GM12878 (cell line): ENCODE results near the gene SIN3B. TPM values are rescaled to one million over a fixed set of nuclear protein-coding genes. Genes with fewer than 3 reads are reported as not detected.

Experiments
- ATAC-seq: fragments of 200-7000 bp; cut with Tn5 transposase; 3 replicates; pipeline ENCODE4 v1.9.1; 2020; ENCODE audit warnings: mild to moderate bottlenecking, moderate library complexity
- BruUV-seq: library from RNA; stranded (reverse); fragments of 400-500 nt; replicated peaks from 2 replicates; lab custom pipeline; 2021; lab: Mats Ljungman, UMichigan
- CTCF ChIA-PET: fragments of 300-600 bp; sonication (Branson Sonifier 250); formaldehyde crosslinking; extraction: SDS; loops from one replicate; lab custom pipeline; 2021; ENCODE audit warnings: inconsistent platforms; lab: Yijun Ruan, JAX
- POLR2A ChIA-PET: fragments of 350-600 bp; formaldehyde crosslinking; extraction: SDS; loops from one replicate; lab custom pipeline; 2021; ENCODE audit warnings: inconsistent platforms; lab: Charles Lee
- RAD21 ChIA-PET: fragments of 300-600 bp; sonication (Branson Sonifier 250); formaldehyde crosslinking; loops from one replicate; lab custom pipeline; 2023; ENCODE audit warnings: antibody characterized with exemption; ENCODE audit not compliant: unreplicated experiment; lab: Charles Lee
- SMC1A ChIA-PET: fragments of 300-600 bp; sonication (Branson Sonifier 250); formaldehyde crosslinking; loops from one replicate; lab custom pipeline; 2023; ENCODE audit not compliant: unreplicated experiment, uncharacterized antibody; lab: Charles Lee
- DNase-seq: peaks from one replicate; pipeline ENCODE4 v3.0.0-alpha.2; 2011; ENCODE audit warnings: low read depth, low spot score
- FAIRE-seq: peaks from 3 replicates; lab custom pipeline; 2011; peaks lifted over from hg19 to GRCh38; lab: Jason Lieb, UNC
- H2AFZ ChIP-seq: 2 replicates; pipeline ENCODE4 v1.6.0; 2011; ENCODE audit warnings: low read depth, low read length, control low read depth; ENCODE audit not compliant: control insufficient read depth
- H3K27ac ChIP-seq: 2 replicates; pipeline ENCODE4 v1.5.1; 2011; ENCODE audit warnings: control low read depth; ENCODE audit not compliant: control insufficient read depth, insufficient read depth
- H3K27me3 ChIP-seq, 2 experiments: replicated peaks in 1 of 2; 2 replicates each; pipeline versions ENCODE4 v1.6.0 to v1.6.1; 2011; ENCODE audit warnings: low read length in 1 of 2; ENCODE audit not compliant: control insufficient read depth in 2 of 2, insufficient read depth in 2 of 2
- H3K36me3 ChIP-seq, 2 experiments: 2 replicates each; pipeline ENCODE4 v1.5.1; 2011; ENCODE audit warnings: low read length in 1 of 2; ENCODE audit not compliant: control insufficient read depth in 2 of 2, insufficient read depth in 2 of 2
- H3K4me1 ChIP-seq: 2 replicates; pipeline ENCODE4 v1.6.1; 2011; ENCODE audit warnings: mild to moderate bottlenecking, low read length, moderate library complexity, mixed read lengths; ENCODE audit not compliant: control insufficient read depth, insufficient read depth
- H3K4me2 ChIP-seq: 2 replicates; pipeline ENCODE4 v1.6.0; 2011; ENCODE audit warnings: control low read depth; ENCODE audit not compliant: control insufficient read depth, insufficient read depth
- H3K4me3 ChIP-seq: fragments of 200-600 bp; sonication (generic); 2 replicates; pipeline ENCODE4 v1.5.1; 2016
- H3K79me2 ChIP-seq: 2 replicates; pipeline ENCODE4 v1.6.0; 2011; ENCODE audit warnings: low read length; ENCODE audit not compliant: control insufficient read depth, insufficient read depth
- H3K9ac ChIP-seq: 2 replicates; pipeline ENCODE4 v1.8.0; 2011; ENCODE audit warnings: low read length, control low read depth, mixed read lengths; ENCODE audit not compliant: control insufficient read depth, insufficient read depth
- H3K9me3 ChIP-seq: replicated peaks from 3 replicates; pipeline ENCODE4 v1.5.1; 2011; ENCODE audit warnings: mild to moderate bottlenecking, low read length; ENCODE audit not compliant: control insufficient read depth, insufficient read depth
- H4K20me1 ChIP-seq: 2 replicates; pipeline ENCODE4 v1.6.0; 2011; ENCODE audit not compliant: control insufficient read depth, insufficient read depth
- ASH2L ChIP-seq: fragments of 300-600, 200-600 bp; sonication (generic); IDR thresholded peaks from 2 replicates; pipeline ENCODE4 v1.6.1; 2017; ENCODE audit warnings: low read depth, mild to moderate bottlenecking, borderline replicate concordance
- BCL3 ChIP-seq: IDR thresholded peaks from 2 replicates; pipeline ENCODE4 v1.6.1; 2011; ENCODE audit warnings: borderline replicate concordance, low read depth, mild to moderate bottlenecking, moderate library complexity, low read length; ENCODE audit not compliant: insufficient read depth, poor library complexity, severe bottlenecking
- ESRRA ChIP-seq: IDR thresholded peaks from 2 replicates; pipeline ENCODE4 v1.6.1; 2012; ENCODE audit warnings: mild to moderate bottlenecking, low read length, improper control_type of control experiment
- IKZF2 ChIP-seq, 2 experiments: fragments of 450-650 bp; IDR thresholded peaks; 2 replicates each; pipeline ENCODE4 v1.6.1; 2017; ENCODE audit warnings: mild to moderate bottlenecking in 2 of 2, moderate library complexity in 2 of 2
- IRF5 ChIP-seq: fragments of 450-650 bp; IDR thresholded peaks from 2 replicates; pipeline ENCODE4 v1.6.1; 2017; ENCODE audit warnings: borderline replicate concordance
- MLLT1 ChIP-seq: fragments of 450-650 bp; IDR thresholded peaks from 2 replicates; pipeline ENCODE4 v1.6.1; 2016; ENCODE audit warnings: mild to moderate bottlenecking
- POLR2AphosphoS5 ChIP-seq: IDR thresholded peaks from 2 replicates; pipeline ENCODE4 v1.6.1; 2011; ENCODE audit warnings: mild to moderate bottlenecking, low read length, inconsistent platforms
- POU2F2 ChIP-seq: IDR thresholded peaks from 3 replicates; pipeline ENCODE4 v1.6.1; 2011; ENCODE audit warnings: low read depth, mild to moderate bottlenecking, low read length, borderline replicate concordance
- SIN3A ChIP-seq: IDR thresholded peaks from 2 replicates; pipeline ENCODE4 v1.6.1; 2012; ENCODE audit warnings: low read depth, low read length, improper control_type of control experiment
- TCF12 ChIP-seq: IDR thresholded peaks from 2 replicates; pipeline ENCODE4 v1.6.1; 2011; ENCODE audit warnings: low read depth, mild to moderate bottlenecking, low read length
- YBX1 ChIP-seq: fragments of 450-650 bp; IDR thresholded peaks from 2 replicates; pipeline ENCODE4 v1.6.1; 2016; ENCODE audit warnings: antibody characterized with exemption
- WGBS: methylation state at CpG from one replicate; pipeline ENCODE4 v1.1.6; 2016; ENCODE audit warnings: low lambda C conversion rate; ENCODE audit not compliant: insufficient replicate concordance, insufficient coverage; ENCODE audit errors: missing lambda C conversion rate; 5-methylcytosine and 5-hydroxymethylcytosine counted together
- in situ Hi-C: fragments of 300-500 bp; cut with MboI; formaldehyde crosslinking; loops from 9 replicates; pipeline ENCODE4 v1.14.3; 2018; ENCODE audit warnings: mixed read lengths
- intact Hi-C: fragments of 100-400 bp; cut with micrococcal nuclease; formaldehyde crosslinking; loops from one replicate; pipeline ENCODE4 v1.14.2; 2022; ENCODE audit not compliant: unreplicated experiment
- polyA plus RNA-seq, 11 experiments: library from polyadenylated mRNA; depleted of rRNA in 4 of 11; unstranded in 6 of 11; stranded (reverse) in 5 of 11; fragments of >200 nt; fragmentation: Nextera tagmentation in 4 of 11; fragmentation: Illumina TruSeq in 1 of 11; extraction: Ambion mirVana in 4 of 11; extraction: Trizol in 1 of 11; gene quantifications; 1 replicate in 1 of 11; 2 replicates in 10 of 11; pipeline versions ENCODE4 v1.2.1 to v1.2.3, GENCODE V29; 2011 to 2016; ENCODE audit warnings: inconsistent platforms in 2 of 11, missing spikeins in 2 of 11, low read depth in 1 of 11
- total RNA-seq, 4 experiments: library from RNA; depleted of rRNA in 3 of 4; stranded (reverse); fragments of >200 nt in 3 of 4; fragmentation: Illumina TruSeq in 1 of 4; extraction: Trizol in 1 of 4; gene quantifications; 2 replicates each; pipeline versions ENCODE4 v1.2.1 to v1.2.3, GENCODE V29; 2013 to 2021
- TF ChIP-seq, protein P1 (sequence below): fragments of 450-650 bp; formaldehyde crosslinking; IDR thresholded peaks from 2 replicates; pipeline ENCODE4 v1.4.0; 2020; ENCODE audit warnings: mild to moderate bottlenecking, moderate library complexity

SIN3B gene
- total and polyA plus RNA-seq, 10 of the 15 experiments (the other 5 are each of a cell fraction or from before 2014, with no cell fraction given): 0.68 to 34.5 (median 15.8) TPM

GRCh38 chr19:16830679-16831078 lies 1.5 kb downstream of the SIN3B start (continued):
- no peak for TF ChIP-seq ASH2L
- no peak for TF ChIP-seq POLR2AphosphoS5
- TF ChIP-seq ESRRA: no peak

DNA sequence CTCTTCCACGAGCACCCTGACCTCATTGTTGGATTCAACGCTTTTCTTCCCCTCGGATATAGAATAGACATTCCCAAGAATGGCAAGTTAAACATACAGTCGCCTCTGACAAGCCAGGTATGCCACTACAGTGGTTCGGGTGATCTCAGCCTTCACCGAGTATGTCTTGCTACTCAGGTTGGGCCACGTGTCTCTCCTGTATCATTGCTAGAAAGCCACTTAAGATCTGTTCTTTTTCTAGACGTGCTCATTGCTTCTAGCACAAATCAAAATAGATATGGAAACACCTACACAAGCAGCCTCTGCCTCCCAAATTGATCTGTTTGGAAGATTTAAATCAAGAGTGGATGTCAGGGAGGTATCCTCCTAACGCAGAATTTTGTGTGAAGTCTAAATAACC lies 2.3 kb downstream of the SIN3B start:
- Histone ChIP-seq H3K79me2 (peaks cover 13% of the 10 kb centered on the region), H3K4me3 (no peak overlapping the region), H3K9me3 (peaks cover 2% of the 10 kb centered on the region; the same call in 1 of the 3 replicates), H3K4me1 (peaks cover 27% of the 10 kb centered on the region), H4K20me1 (no peaks in the 10 kb centered on the region), H3K27me3 (no peaks in the 10 kb centered on the region), H3K9ac (no peak overlapping the region), H2AFZ (no peak overlapping the region), H3K36me3 (peaks cover 2 to 9% of the 10 kb centered on the region in 2 experiments), H3K4me2 (no peak overlapping the region), H3K27ac (no peak overlapping the region)
- ChIA-PET POLR2A (interaction anchor here (0.7 kb wide), 1 partner anchor 1698 kb away, joined by 4 read pairs; no protein-coding TSS in a partner anchor), CTCF (no interaction called here), RAD21 (no interaction called here), SMC1A (no interaction called here)
- DNase-seq: no peak
- in situ Hi-C loops: no loop called here
- no TSS peak for BruUV-seq
- 89% methylated on average over 9 of the region's 9 CpGs for WGBS
- ATAC-seq: no peak
- no peak for FAIRE-seq
- intact Hi-C loops: loop anchor here (10.0 kb wide), 1 partner anchor 117 kb away; the partner anchor contains the start of gene NWD1
- TF ChIP-seq IRF5 (no peak), SIN3A (no peak), POU2F2 (no peak), YBX1 (no peak), MLLT1 (no peak), IKZF2 (IDR thresholded peaks at IDR 0.05) (no peak), BCL3 (no peak), TCF12 (no peak)
- TF ChIP-seq, protein P1, sequence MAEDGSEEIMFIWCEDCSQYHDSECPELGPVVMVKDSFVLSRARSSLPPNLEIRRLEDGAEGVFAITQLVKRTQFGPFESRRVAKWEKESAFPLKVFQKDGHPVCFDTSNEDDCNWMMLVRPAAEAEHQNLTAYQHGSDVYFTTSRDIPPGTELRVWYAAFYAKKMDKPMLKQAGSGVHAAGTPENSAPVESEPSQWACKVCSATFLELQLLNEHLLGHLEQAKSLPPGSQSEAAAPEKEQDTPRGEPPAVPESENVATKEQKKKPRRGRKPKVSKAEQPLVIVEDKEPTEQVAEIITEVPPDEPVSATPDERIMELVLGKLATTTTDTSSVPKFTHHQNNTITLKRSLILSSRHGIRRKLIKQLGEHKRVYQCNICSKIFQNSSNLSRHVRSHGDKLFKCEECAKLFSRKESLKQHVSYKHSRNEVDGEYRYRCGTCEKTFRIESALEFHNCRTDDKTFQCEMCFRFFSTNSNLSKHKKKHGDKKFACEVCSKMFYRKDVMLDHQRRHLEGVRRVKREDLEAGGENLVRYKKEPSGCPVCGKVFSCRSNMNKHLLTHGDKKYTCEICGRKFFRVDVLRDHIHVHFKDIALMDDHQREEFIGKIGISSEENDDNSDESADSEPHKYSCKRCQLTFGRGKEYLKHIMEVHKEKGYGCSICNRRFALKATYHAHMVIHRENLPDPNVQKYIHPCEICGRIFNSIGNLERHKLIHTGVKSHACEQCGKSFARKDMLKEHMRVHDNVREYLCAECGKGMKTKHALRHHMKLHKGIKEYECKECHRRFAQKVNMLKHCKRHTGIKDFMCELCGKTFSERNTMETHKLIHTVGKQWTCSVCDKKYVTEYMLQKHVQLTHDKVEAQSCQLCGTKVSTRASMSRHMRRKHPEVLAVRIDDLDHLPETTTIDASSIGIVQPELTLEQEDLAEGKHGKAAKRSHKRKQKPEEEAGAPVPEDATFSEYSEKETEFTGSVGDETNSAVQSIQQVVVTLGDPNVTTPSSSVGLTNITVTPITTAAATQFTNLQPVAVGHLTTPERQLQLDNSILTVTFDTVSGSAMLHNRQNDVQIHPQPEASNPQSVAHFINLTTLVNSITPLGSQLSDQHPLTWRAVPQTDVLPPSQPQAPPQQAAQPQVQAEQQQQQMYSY: no peak
